Caki2 (cell line): Measurements from ENCODE around the gene MMGT1. TPM values are rescaled to one million over a fixed set of nuclear protein-coding genes. Genes with fewer than 3 reads are reported as not detected.
A peak's percentile ranks its signal among the peaks of the same experiment; 100 is the strongest.
"Not testable (repeated sequence)": the region's sequence is repeated elsewhere in the genome, so short reads cannot be mapped to it uniquely, and the experiment has no call there.

Experiments
- DNase-seq: peaks from one replicate; pipeline ENCODE4 v3.0.0-alpha.2; 2015; ENCODE audit warnings: low read depth
- in situ Hi-C: cut with HindIII; loops from 2 replicates; pipeline ENCODE4 v1.10.0; 2016; ENCODE audit warnings: low sequenced_read_pairs, low pct_unique_long_range_greater_than_20kb, mixed read lengths
- total RNA-seq: library from RNA; depleted of rRNA; stranded (reverse); fragments of >200 nt; shearing (Covaris generic); gene quantifications from 2 replicates; pipeline ENCODE4 v1.2.3, GENCODE V29; 2014; ENCODE audit warnings: low replicate concordance; rRNA removed

The MMGT1 gene
- total RNA-seq, 1 experiment from 2014 or later: 17.2 TPM

DNA sequence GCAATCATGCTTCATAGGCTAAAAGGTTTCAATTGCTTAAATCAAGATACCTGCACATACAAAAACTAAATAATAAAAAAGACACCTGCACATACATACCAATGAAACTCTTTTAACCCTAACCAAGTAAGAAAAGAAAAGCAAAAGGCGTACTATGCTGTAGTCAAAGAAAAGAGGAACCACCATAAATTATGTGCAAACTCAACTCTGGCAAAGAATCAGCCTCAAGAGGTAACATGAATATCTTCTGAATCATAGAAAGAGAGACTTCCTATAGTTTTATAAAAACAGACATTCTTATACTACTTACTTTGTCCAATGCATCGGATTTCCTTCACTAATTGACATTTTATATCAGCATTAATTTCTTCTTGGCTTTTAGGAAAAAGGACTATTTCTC lies 29.3 kb downstream of the MMGT1 start:
- in situ Hi-C loops: no loop called here

DNA sequence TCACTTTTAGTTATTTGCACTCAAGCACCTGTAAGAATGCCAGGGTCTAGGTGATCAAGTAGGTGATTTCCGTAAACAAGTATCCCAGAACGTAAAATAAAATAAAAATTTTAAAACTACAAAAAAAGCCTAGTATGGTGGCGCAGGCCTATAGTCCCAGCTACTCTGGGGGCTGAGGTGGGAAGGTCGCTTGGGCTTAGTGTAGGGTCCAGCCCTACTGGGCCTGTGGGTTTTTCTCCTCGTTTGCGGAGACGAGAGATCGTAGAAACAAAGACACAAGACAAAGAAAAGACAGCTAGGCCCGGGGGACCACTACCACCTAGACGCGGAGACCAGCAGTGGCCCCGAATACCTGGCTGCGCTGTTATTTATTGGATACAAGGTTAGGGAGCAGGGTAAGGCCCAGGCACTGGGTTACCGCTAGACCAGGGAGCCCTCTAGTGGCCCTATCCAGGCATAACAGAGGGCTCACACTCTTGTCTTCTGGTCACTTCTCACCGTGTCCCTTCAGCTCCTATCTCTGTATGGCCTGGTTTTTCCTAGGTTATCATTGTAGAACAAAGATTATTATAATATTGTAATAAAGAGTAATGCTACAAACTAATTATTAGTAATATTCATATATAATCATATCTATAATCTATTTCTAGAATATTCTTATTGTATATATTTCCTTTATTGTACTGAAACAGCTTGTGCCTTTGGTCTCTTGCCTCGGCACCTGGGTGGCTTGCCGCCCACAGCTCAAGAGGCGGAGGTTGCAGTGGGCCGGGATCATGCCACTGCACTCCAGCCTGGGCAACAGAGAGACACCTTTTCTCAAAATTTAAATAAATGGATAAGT lies 41.9 kb downstream of the MMGT1 start:
- peak; percentile 6 for DNase-seq
- in situ Hi-C loops: no loop called here

More for the DNA sequence above, 29.3 kb downstream of the MMGT1 start:
- no peak for DNase-seq

DNA sequence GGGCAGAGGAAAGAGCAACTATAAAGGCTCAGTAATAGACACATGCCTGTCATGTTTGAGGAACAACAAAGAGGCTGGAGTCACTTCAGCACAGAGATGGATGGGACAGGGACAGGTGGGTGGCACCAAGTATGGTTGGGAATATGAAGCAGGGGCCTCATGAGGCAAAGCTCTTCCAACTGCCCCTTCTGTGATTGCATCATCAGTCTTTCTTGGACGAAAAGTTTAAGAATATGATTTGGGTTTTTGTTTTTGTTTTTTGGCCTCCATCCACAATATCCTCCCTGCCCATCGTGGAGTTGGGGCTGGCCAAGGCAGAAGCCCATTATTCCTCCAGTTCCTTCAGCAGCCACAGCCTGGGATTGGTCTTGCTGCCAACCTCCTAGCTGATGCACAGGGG lies 45.9 kb downstream of the MMGT1 start:
- no peak for DNase-seq

DNA sequence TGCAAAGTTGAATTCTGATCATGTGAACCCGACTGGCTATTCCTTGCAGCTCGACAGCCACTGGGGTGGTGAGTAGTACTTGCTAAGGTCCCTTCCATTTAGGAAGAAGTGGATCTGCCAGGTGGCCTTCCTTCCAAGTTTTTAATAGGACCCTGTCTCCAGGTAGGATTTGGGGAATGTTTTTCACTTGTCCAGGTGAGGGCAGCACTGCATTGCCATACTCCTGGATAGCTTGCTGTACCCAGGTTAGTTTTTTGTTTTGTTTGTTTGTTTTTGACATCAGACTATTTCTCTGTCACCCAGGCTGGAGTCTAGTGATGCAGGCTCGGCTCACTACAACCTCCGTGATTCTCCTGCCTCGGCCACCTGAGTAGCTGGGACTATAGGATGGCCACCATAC lies 50.4 kb downstream of the MMGT1 start:
- DNase-seq: peak; percentile 2

More for the DNA sequence above, 45.9 kb downstream of the MMGT1 start:
- in situ Hi-C loops: no loop called here

DNA sequence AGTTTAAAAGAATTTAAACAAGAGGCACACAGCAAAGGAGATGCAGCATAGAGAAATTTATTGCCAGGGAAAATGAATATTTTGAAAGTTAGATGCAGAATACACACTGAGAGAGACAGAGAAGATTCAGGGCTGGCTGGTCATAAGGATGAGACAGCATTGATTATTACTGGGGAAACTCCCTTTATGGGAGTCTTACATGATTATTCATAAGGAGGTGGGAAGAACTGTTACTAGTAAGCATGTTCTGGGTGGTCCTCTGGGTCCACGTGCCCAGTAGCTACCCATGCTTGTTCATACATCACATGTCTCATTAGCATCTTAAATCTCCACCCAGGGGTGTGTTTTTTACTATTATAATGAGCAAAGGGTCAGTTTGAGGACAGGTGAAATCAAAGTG lies 53.3 kb downstream of the MMGT1 start:
- in situ Hi-C loops: not testable (repeated sequence)

More for the DNA sequence above, 50.4 kb downstream of the MMGT1 start:
- in situ Hi-C loops: no loop called here

DNA sequence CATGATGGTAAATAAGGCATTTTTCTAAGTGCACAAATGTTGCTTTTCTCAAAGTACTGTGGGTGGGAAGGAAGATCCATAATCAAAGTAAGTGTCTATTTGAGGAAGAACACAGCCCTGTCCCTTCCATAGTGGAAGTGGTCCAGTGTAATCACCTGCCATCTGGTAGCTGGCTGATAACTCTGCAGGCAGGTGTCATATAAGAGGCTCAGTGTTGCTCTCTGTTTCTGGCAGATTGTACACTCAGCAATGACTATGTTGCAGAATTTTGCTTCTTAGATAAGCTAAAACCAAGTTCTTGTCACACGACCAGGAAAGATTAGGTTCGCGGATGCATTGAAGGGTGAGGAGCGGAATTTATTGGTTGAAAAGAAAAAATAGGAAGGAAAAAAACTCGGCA lies 59.4 kb downstream of the MMGT1 start:
- DNase-seq: no peak
- in situ Hi-C loops: no loop called here

More for the DNA sequence above, 53.3 kb downstream of the MMGT1 start:
- DNase-seq: peak; percentile 24

Other genes with a start within 250 kb of the MMGT1 start
- gene CT45A3, start 205.8 kb downstream of the MMGT1 start, total RNA-seq: not detected in 2 replicates
- not detected in 2 replicates for gene CT45A5, start 188.5 kb downstream of the MMGT1 start, total RNA-seq
- not detected in 2 replicates for gene CT45A6, start 171.2 kb downstream of the MMGT1 start, total RNA-seq
- gene CT45A2, start 154.0 kb downstream of the MMGT1 start, total RNA-seq: not detected in 2 replicates
- not detected in 2 replicates for gene CT45A7, start 136.7 kb downstream of the MMGT1 start, total RNA-seq
- gene CT45A8, start 119.5 kb downstream of the MMGT1 start, total RNA-seq: not detected in 2 replicates
- gene CT45A9, start 102.2 kb downstream of the MMGT1 start, total RNA-seq: not detected in 2 replicates
- gene CT45A10, start 80.5 kb downstream of the MMGT1 start, total RNA-seq: not detected in 2 replicates
- not detected in 2 replicates for gene SAGE1, start 80.3 kb downstream of the MMGT1 start, total RNA-seq
- 3.0 and 7.1 TPM in 2 replicates for gene SLC9A6, start 11.4 kb upstream of the MMGT1 start, total RNA-seq
- gene FHL1, start 173.5 kb upstream of the MMGT1 start, total RNA-seq: 72.9 and 95.8 TPM in 2 replicates